Measurements from ENCODE around the gene TTC33.
A peak's percentile ranks its signal among the peaks of the same experiment; 100 is the strongest.
"Not testable (repeated sequence)": the region's sequence is repeated elsewhere in the genome, so short reads cannot be mapped to it uniquely, and the experiment has no call there.

The TTC33 gene

GRCh38 chr5:40618926-40619325 lies 136.8 kb downstream of the TTC33 start:
- DNase-seq (ENCODE audit: low read depth in 2 of 3, low spot score in 1 of 3) = no peak

- no peak for DNase-seq (ENCODE audit: low read depth in 2 of 3, low spot score in 1 of 3)
Measured at GRCh38 chr5:40616781-40617180, 139.0 kb downstream of the TTC33 start.

- no peak for DNase-seq (ENCODE audit: low read depth in 2 of 3, low spot score in 1 of 3)
Measured at GRCh38 chr5:40615586-40616170, 140.1 kb downstream of the TTC33 start.

GRCh38 chr5:40614923-40615585 lies 140.7 kb downstream of the TTC33 start:
- no peak for DNase-seq (ENCODE audit: low read depth in 2 of 3, low spot score in 1 of 3)

GRCh38 chr5:40614466-40614865 lies 141.3 kb downstream of the TTC33 start:
- no peak for DNase-seq (ENCODE audit: low read depth in 2 of 3, low spot score in 1 of 3)

- DNase-seq (ENCODE audit: low read depth in 2 of 3, low spot score in 1 of 3) = no peak
Measured at GRCh38 chr5:40607202-40607601, 148.6 kb downstream of the TTC33 start.

- no peak for DNase-seq (ENCODE audit: low read depth in 2 of 3, low spot score in 1 of 3)
Measured at GRCh38 chr5:40606077-40606765, 149.5 kb downstream of the TTC33 start.

GRCh38 chr5:40605295-40605958 lies 150.3 kb downstream of the TTC33 start:
- no peak for DNase-seq (ENCODE audit: low read depth in 2 of 3, low spot score in 1 of 3)

- DNase-seq (ENCODE audit: low read depth in 2 of 3, low spot score in 1 of 3) = no peak
Measured at GRCh38 chr5:40603378-40603777, 152.4 kb downstream of the TTC33 start.

- DNase-seq (ENCODE audit: low read depth in 2 of 3, low spot score in 1 of 3) = no peak
Measured at GRCh38 chr5:40601198-40601868, 154.4 kb downstream of the TTC33 start.

GRCh38 chr5:40600383-40600782 lies 155.4 kb downstream of the TTC33 start:
- DNase-seq (ENCODE audit: low read depth in 2 of 3, low spot score in 1 of 3) = no peak

GRCh38 chr5:40599676-40600075 lies 156.1 kb downstream of the TTC33 start:
- DNase-seq (ENCODE audit: low read depth in 2 of 3, low spot score in 1 of 3) = no peak

- no peak for DNase-seq (ENCODE audit: low read depth in 2 of 3, low spot score in 1 of 3)
Measured at GRCh38 chr5:40594811-40595210, 160.9 kb downstream of the TTC33 start.

GRCh38 chr5:40591727-40592396 lies 163.9 kb downstream of the TTC33 start:
- DNase-seq (ENCODE audit: low read depth in 2 of 3, low spot score in 1 of 3) = not testable (repeated sequence)

GRCh38 chr5:40587376-40587775 lies 168.4 kb downstream of the TTC33 start:
- DNase-seq (ENCODE audit: low read depth in 2 of 3, low spot score in 1 of 3) = no peak

- no peak for DNase-seq (ENCODE audit: low read depth in 2 of 3, low spot score in 1 of 3)
Measured at GRCh38 chr5:40585537-40586267, 170.1 kb downstream of the TTC33 start.

- no peak for DNase-seq (ENCODE audit: low read depth in 2 of 3, low spot score in 1 of 3)
Measured at GRCh38 chr5:40584054-40584453, 171.7 kb downstream of the TTC33 start.

- DNase-seq (ENCODE audit: low read depth in 2 of 3, low spot score in 1 of 3) = peak; percentile 47 to 61 (median 53)
Measured at GRCh38 chr5:40578501-40579451, 177.0 kb downstream of the TTC33 start.

GRCh38 chr5:40577718-40578117 lies 178.0 kb downstream of the TTC33 start:
- no peak for DNase-seq (ENCODE audit: low read depth in 2 of 3, low spot score in 1 of 3)

Measured in stimulated activated CD4-positive, alpha-beta T cell treated with anti-CD3 and anti-CD28 coated beads, Interleukin-12 subunit alpha, Interleukin-12 subunit beta, amount 100 ng/mL, for 48 hours (primary cell).